ENCODE results near the gene TIMM23B.
"Not testable (repeated sequence)": the region's sequence is repeated elsewhere in the genome, so short reads cannot be mapped to it uniquely, and the experiment has no call there.

TIMM23B gene

DNA sequence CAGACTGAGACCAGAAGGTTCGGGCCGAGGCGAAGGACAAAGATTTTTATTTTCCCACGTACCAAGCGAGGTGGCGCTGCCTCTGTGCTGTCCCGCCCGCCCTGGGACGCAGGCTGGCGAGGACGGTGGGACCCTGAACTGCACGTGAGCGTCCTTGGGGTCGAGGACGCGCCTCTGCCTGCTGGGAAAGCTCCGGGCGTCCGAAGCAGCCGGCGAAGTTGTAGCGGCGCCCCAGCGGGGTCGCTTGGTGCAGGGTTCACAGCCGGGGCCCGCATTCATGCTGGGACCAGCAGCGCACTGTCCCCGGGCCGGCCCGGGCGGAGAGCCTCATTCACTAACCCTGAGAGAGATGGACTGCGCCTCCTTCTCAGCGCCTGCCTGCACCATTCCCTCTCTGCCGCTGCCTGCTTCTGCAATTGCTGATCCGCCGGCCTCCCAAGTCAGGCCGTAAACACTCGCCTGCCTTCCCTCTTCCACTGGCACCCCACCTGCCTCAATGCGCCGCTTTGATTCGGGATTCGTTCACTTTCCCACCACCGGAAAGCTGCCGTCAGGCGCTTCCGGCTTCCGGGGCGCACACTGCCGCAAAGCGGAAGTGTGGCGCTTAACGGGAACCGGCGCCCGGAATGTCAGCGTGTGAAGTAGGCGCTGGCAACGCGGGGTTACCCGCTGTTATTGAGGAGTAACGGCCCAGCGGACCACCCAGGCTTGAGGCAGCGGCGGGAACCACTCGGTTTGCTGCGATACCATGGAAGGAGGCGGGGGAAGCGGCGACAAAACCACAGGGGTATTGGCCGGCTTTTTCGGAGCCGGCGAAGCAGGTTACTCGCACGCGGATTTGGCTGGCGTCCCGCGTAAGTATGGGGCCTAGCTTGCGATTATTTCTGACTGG lies at the start of gene TIMM23B, which contains the start of gene PARG:
TIMM23B (plus strand) TSS at position 607 of the 892 bp plus-strand sequence; CDS start at position 749, 142 bp downstream.
PARG (minus strand) TSS at position 581 of the 892 bp plus-strand sequence; CDS start at position 279, 302 bp downstream.
- DNase-seq = peak; percentile 7

- not testable (repeated sequence) for DNase-seq
These were observed 41.9 kb upstream of the TIMM23B start for GRCh38 chr10:49899999-49900398.

- not testable (repeated sequence) for DNase-seq
These were observed 41.4 kb upstream of the TIMM23B start for GRCh38 chr10:49900406-49900805.

DNA sequence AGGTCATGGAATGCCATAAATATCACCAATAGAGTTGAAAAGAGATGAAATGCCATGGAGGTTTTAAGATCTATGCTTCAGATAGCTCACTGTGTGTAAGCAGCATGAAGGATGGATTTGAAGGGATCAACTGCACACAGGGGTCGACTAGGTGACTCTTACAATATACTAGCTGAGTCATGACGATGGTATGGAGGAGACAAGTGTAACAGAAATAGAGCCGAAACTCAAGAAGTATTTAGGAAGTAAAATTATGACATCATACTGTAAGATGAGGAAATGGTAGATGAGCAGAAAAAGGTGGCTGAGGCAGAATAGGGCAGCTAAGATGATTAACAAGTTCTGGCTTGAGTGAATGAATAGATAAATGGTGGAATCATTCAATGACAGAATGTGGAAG lies 38.0 kb upstream of the TIMM23B start:
- DNase-seq = not testable (repeated sequence)

- DNase-seq = not testable (repeated sequence)
These were observed 33.4 kb upstream of the TIMM23B start for GRCh38 chr10:49908290-49909080.

GRCh38 chr10:49910295-49910694 lies 31.6 kb upstream of the TIMM23B start:
- not testable (repeated sequence) for DNase-seq

GRCh38 chr10:49916451-49916850 lies 25.4 kb upstream of the TIMM23B start:
- DNase-seq = not testable (repeated sequence)

GRCh38 chr10:49917927-49918326 lies 23.9 kb upstream of the TIMM23B start:
- not testable (repeated sequence) for DNase-seq

DNA sequence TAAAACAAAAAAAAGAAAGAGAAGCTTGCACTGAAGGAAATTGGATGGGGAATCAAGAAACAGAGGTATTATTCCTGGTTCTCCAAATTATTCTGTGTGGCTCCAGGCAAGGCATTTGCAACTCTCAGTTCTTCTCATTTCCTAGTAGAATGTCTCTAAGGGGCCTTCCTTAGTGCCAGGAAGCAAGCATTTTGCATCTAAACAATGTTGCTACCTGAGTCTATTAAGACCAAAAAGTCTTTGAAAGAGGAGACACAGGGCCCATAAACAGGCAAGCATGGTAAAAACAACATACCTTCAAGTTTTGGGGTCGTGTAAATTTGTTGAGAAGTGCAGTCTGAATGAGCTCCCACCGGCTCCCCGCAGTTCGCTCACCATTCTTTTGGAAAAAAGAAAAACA lies 19.8 kb upstream of the TIMM23B start:
- DNase-seq = not testable (repeated sequence)

DNA sequence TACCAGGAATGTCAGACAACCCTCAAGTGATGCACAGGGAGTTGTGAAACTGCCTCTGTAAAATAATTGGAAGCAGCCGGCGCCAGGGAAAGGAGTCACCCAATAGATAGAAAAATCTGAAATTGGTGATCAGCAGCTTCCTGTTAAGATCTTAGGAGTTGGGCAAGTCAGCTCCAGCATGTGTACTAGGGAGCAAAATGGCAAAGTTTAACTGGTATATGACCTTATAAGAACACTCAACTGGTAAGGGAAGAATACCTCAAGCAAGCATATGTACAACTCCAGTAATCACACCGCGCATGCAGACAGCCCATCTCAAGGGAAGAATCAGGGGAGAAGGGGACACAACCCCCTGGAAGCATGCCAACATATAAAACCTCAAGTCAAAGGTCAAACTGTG lies 18.3 kb upstream of the TIMM23B start:
- not testable (repeated sequence) for DNase-seq

- DNase-seq = not testable (repeated sequence)
These were observed 10.6 kb upstream of the TIMM23B start for GRCh38 chr10:49931276-49931675.

DNA sequence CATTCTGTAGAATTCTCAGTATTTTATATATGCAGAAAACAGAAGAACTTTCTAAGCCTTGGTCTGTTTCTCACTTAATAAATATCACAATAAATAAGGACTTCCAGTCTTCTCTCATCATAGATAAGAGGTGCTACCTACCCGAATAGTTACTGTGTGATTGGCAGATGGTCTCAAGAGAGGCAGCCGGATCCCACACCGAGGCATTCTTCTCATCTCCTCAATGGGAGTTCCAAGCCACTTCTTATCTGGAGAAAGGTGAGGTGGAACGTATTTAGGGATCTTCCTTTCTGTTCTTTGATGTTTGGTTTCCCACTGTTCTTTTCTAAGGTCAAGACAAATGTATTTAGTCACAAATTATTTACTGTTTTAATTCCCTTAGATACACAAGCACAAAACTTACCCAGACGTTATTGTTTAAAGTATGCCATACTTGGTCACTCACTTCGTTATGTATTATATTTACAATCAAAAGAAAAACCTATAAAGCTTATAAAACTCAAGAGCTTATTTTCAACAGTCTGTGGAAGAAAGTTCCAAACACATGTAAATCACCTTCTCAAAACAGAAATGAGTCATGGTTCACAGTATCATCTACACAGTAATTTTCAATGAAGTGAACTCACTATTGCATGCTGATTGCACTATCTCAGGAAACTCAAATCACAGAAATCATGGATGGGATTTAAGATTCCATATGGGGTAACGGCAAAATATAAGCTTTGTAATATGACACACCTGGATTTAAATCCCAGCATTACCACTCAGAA lies 9.7 kb upstream of the TIMM23B start:
- DNase-seq = not testable (repeated sequence)

- DNase-seq = not testable (repeated sequence)
These were observed 469 bp downstream of the TIMM23B start for GRCh38 chr10:49942339-49942705.

DNA sequence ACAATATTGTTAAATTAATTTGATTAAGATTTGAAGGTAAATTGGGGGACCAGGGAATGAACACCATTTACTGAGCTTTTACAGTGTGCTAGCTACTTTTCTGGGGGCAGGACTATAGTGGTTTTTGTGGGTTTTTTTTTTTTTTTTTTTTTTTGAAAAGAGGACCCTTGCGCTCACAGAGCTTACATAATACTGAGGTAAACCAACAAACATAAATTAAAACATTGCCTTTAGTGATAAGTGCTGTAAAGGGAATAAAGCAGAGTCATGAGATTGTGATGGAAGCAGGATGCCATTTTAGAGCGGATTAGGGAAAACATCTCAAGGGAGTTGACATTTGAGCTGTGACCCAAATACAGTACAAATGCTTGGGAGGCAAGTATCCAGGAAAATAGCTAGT lies 1.8 kb downstream of the TIMM23B start:
- DNase-seq = not testable (repeated sequence)

DNA sequence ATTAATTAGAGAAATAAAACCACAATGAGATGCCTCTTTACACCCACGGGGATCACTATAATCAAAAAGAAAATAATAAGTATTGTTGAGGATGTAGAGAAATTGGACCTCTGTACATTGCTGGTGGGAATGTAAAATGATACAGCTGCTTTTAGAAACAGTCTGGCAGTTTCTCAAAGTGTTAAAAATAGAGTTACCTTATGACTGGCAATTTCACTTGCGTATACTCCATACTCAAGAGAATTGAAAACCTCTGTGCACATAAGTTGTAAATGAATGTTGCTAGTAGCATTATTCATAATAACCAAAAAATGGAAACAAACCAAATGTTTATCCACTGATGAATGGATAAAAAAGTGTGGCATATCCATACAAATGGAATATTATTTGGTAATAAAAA lies 6.3 kb downstream of the TIMM23B start:
- not testable (repeated sequence) for DNase-seq

GRCh38 chr10:49948737-49949136 lies 6.9 kb downstream of the TIMM23B start:
- not testable (repeated sequence) for DNase-seq

DNA sequence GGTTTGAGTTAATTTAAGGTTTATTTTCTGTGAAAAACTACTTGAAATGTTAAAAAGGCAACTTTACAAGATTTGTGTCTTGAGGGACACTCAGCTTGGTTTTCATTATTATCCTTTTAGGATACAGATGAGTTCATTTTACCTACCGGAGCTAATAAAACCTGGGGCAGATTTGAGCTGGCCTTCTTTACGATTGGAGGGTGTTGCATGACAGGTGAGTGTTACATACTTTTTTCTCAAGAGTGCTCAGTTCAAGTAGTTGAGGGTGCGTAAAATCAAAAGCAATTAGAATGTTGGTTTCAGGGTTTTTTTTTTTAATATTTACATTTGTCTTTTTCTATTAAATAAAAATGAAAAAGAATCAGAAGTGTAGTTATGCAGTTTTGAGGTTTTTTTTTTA lies 10.2 kb downstream of the TIMM23B start:
- DNase-seq = not testable (repeated sequence)

DNA sequence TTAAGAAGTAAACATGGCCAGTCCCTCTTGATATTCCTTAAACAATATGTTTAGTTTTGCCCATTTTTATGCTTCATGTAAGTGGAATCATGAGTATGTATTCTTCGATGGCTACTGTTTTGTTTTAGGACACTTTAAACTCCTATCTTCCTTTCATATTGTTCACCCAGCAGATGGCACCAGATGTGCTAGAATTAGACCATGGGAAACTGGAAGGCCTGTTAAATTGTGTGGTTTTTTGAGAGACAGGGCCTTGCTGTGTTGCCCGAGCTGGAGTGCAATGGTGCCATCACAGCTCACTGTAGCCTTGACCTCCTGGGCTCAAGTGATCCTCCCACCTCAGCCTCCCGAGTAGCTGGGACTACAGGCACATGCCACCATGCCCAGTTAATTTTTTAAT lies 11.3 kb downstream of the TIMM23B start:
- not testable (repeated sequence) for DNase-seq

- DNase-seq = not testable (repeated sequence)
These were observed 28.5 kb downstream of the TIMM23B start for GRCh38 chr10:49970331-49970857.

DNA sequence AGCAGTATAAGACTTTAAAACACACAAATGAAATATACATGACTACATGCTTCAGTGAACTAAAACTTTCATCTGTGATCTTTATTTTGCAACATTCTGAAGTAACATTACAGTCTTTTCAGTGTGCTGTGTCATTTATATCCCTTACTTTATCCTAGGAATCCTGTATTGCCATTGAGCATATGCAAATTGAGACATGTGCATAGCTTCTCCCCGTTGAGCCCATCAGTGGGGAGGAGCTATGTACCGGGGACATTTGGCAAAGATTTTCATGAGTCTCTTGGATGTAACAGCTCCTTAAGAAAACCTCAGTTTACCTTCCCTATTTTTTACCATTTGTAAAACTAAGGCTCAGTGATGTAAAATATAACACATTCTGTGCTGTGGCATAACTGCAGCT lies 29.6 kb downstream of the TIMM23B start:
- not testable (repeated sequence) for DNase-seq

DNA sequence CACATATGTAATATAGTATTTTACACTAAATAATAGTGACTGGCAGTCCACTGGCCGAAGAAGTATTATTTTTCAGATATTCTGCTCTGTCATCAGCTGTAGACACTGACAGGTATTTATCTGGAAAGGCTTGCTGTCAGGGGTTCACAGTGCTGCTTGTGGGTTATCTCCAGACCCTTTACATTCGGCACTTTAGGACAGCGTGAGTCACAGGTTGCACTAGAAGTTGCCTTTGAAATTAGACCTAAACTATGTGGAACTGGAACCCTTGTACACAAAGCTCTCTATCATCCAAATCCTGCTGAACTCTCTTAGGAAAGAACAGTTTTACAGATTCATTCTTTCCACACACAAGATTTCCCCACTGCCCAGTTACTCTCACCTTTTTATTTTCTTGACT lies 30.2 kb downstream of the TIMM23B start:
- DNase-seq = not testable (repeated sequence)

GRCh38 chr10:49977756-49978155 lies 35.9 kb downstream of the TIMM23B start:
- not testable (repeated sequence) for DNase-seq
